Measurements from ENCODE around the gene RPP40.
"Not testable (repeated sequence)": the region's sequence is repeated elsewhere in the genome, so short reads cannot be mapped to it uniquely, and the experiment has no call there.

RPP40 gene

GRCh38 chr6:5012519-5012918 is 8.7 kb upstream of the RPP40 start:
- DNase-seq = no peak

GRCh38 chr6:5011346-5011745 is 7.5 kb upstream of the RPP40 start:
- DNase-seq = no peak

GRCh38 chr6:5007531-5007930 is 3.7 kb upstream of the RPP40 start:
- DNase-seq = no peak

GRCh38 chr6:5006222-5006621 is 2.4 kb upstream of the RPP40 start:
- no peak for DNase-seq

- not testable (repeated sequence) for DNase-seq
Observed at GRCh38 chr6:5005038-5005433, 1.2 kb upstream of the RPP40 start.

- no peak for DNase-seq
Observed at GRCh38 chr6:5004373-5005037, 668 bp upstream of the RPP40 start.

- DNase-seq = no peak
Observed at GRCh38 chr6:4999586-4999985, 4.3 kb downstream of the RPP40 start.

GRCh38 chr6:4997862-4998261 is 6.0 kb downstream of the RPP40 start:
- DNase-seq = no peak

- DNase-seq = no peak
Observed at GRCh38 chr6:4994741-4995140, 9.1 kb downstream of the RPP40 start.

- no peak for DNase-seq
Observed at GRCh38 chr6:4987432-4987831, 16.4 kb downstream of the RPP40 start.

- no peak for DNase-seq
Observed at GRCh38 chr6:4986999-4987398, 16.8 kb downstream of the RPP40 start.

- no peak for DNase-seq
Observed at GRCh38 chr6:4983322-4983721, 20.5 kb downstream of the RPP40 start.

GRCh38 chr6:4981761-4982160 is 22.1 kb downstream of the RPP40 start:
- no peak for DNase-seq

GRCh38 chr6:4979426-4979825 is 24.4 kb downstream of the RPP40 start:
- DNase-seq = no peak

- DNase-seq = no peak
Observed at GRCh38 chr6:4977468-4977867, 26.4 kb downstream of the RPP40 start.

- no peak for DNase-seq
Observed at GRCh38 chr6:4975506-4975905, 28.3 kb downstream of the RPP40 start.

GRCh38 chr6:4974962-4975361 is 28.9 kb downstream of the RPP40 start:
- no peak for DNase-seq

- no peak for DNase-seq
Observed at GRCh38 chr6:4973982-4974745, 29.7 kb downstream of the RPP40 start.

- DNase-seq = no peak
Observed at GRCh38 chr6:4973415-4973814, 30.4 kb downstream of the RPP40 start.

- no peak for DNase-seq
Observed at GRCh38 chr6:4972438-4972837, 31.4 kb downstream of the RPP40 start.

- DNase-seq = no peak
Observed at GRCh38 chr6:4971851-4972250, 32.0 kb downstream of the RPP40 start.

- no peak for DNase-seq
Observed at GRCh38 chr6:4970739-4971395, 33.0 kb downstream of the RPP40 start.

GRCh38 chr6:4969609-4970285 is 34.1 kb downstream of the RPP40 start:
- no peak for DNase-seq

Measured in stimulated activated CD4-positive, alpha-beta T cell treated with anti-CD3 and anti-CD28 coated beads, Interleukin-15, amount 100 ng/mL, for 24 hours (primary cell).